ENCODE results near the gene TBC1D7. TPM values are rescaled to one million over a fixed set of nuclear protein-coding genes. Genes with fewer than 3 reads are reported as not detected.

The TBC1D7 gene
- total RNA-seq, 1 experiment from 2014 or later = 23.0 TPM

GRCh38 chr6:13357551-13358075 lies 29.3 kb upstream of the TBC1D7 start:
- DNase-seq (ENCODE audit: extremely low read depth, low read depth) = no peak

GRCh38 chr6:13355999-13356785 lies 27.9 kb upstream of the TBC1D7 start:
- DNase-seq (ENCODE audit: extremely low read depth, low read depth) = no peak

GRCh38 chr6:13355043-13355945 lies 27.0 kb upstream of the TBC1D7 start:
- no peak for DNase-seq (ENCODE audit: extremely low read depth, low read depth)

- no peak for DNase-seq (ENCODE audit: extremely low read depth, low read depth)
These were observed 26.1 kb upstream of the TBC1D7 start for GRCh38 chr6:13354331-13355042.

GRCh38 chr6:13352165-13352564 lies 23.8 kb upstream of the TBC1D7 start:
- no peak for DNase-seq (ENCODE audit: extremely low read depth, low read depth)

GRCh38 chr6:13351271-13351670 lies 22.9 kb upstream of the TBC1D7 start:
- no peak for DNase-seq (ENCODE audit: extremely low read depth, low read depth)

GRCh38 chr6:13349811-13350506 lies 21.6 kb upstream of the TBC1D7 start:
- DNase-seq (ENCODE audit: extremely low read depth, low read depth) = no peak

- no peak for DNase-seq (ENCODE audit: extremely low read depth, low read depth)
These were observed 20.2 kb upstream of the TBC1D7 start for GRCh38 chr6:13348334-13349113.

- no peak for DNase-seq (ENCODE audit: extremely low read depth, low read depth)
These were observed 17.9 kb upstream of the TBC1D7 start for GRCh38 chr6:13346245-13346644.

GRCh38 chr6:13342414-13343019 lies 14.2 kb upstream of the TBC1D7 start:
- no peak for DNase-seq (ENCODE audit: extremely low read depth, low read depth)

GRCh38 chr6:13339863-13340630 lies 11.7 kb upstream of the TBC1D7 start:
- no peak for DNase-seq (ENCODE audit: extremely low read depth, low read depth)

GRCh38 chr6:13338038-13338437 lies 9.7 kb upstream of the TBC1D7 start:
- DNase-seq (ENCODE audit: extremely low read depth, low read depth) = no peak

GRCh38 chr6:13336553-13336952 lies 8.2 kb upstream of the TBC1D7 start:
- peak; percentile 43 for DNase-seq (ENCODE audit: extremely low read depth, low read depth)

GRCh38 chr6:13334953-13335352 lies 6.6 kb upstream of the TBC1D7 start:
- no peak for DNase-seq (ENCODE audit: extremely low read depth, low read depth)

- no peak for DNase-seq (ENCODE audit: extremely low read depth, low read depth)
These were observed 4.0 kb upstream of the TBC1D7 start for GRCh38 chr6:13332349-13332706.

GRCh38 chr6:13331516-13332348 lies 3.4 kb upstream of the TBC1D7 start:
- peak; percentile 13 for DNase-seq (ENCODE audit: extremely low read depth, low read depth)

GRCh38 chr6:13328875-13329183 lies 492 bp upstream of the TBC1D7 start:
- no peak for DNase-seq (ENCODE audit: extremely low read depth, low read depth)

GRCh38 chr6:13327691-13328075 lies 654 bp downstream of the TBC1D7 start:
- DNase-seq (ENCODE audit: extremely low read depth, low read depth) = no peak
